ENCODE data around the gene EIF1AX.
"Not testable (repeated sequence)": the region's sequence is repeated elsewhere in the genome, so short reads cannot be mapped to it uniquely, and the experiment has no call there.

Gene EIF1AX

GRCh38 chrX:20135944-20136343 is 5.7 kb downstream of the EIF1AX start:
- no peak for DNase-seq
- peaks cover 89% of the 10 kb centered on the region for H3K36me3 ChIP-seq
- no peak overlapping the region for H3K27ac ChIP-seq
- H3K4me3 ChIP-seq (ENCODE audit: low read depth, low read length) = no peak overlapping the region
- H3K9me3 ChIP-seq (ENCODE audit: severe bottlenecking) = no peaks in the 10 kb centered on the region
- TF ChIP-seq, protein P1, sequence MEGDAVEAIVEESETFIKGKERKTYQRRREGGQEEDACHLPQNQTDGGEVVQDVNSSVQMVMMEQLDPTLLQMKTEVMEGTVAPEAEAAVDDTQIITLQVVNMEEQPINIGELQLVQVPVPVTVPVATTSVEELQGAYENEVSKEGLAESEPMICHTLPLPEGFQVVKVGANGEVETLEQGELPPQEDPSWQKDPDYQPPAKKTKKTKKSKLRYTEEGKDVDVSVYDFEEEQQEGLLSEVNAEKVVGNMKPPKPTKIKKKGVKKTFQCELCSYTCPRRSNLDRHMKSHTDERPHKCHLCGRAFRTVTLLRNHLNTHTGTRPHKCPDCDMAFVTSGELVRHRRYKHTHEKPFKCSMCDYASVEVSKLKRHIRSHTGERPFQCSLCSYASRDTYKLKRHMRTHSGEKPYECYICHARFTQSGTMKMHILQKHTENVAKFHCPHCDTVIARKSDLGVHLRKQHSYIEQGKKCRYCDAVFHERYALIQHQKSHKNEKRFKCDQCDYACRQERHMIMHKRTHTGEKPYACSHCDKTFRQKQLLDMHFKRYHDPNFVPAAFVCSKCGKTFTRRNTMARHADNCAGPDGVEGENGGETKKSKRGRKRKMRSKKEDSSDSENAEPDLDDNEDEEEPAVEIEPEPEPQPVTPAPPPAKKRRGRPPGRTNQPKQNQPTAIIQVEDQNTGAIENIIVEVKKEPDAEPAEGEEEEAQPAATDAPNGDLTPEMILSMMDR (IDR thresholded peaks at IDR 0.05; ENCODE audit: low read depth, low read length) = no peak
- H3K27me3 ChIP-seq (ENCODE audit: insufficient read depth, low read depth, severe bottlenecking) = no peaks in the 10 kb centered on the region

DNA sequence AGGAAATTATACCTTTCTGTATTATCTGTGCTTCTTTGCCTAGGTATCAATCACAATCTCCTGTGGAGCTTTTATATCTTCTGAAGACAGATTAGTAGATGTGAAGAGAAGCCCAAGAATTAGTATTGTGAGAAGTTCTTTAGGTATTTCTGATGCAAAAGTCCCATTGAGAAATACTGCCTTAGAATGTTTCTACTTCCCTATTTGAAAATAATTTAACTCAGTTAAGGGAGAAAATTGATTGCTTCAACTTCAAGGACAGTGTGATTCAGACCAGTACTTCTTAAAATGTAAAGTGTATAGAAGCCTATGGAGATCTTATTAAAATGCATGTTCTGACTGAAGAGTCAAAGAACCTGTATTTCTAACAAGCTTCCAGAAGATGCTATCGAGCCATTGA is 9.0 kb downstream of the EIF1AX start:
- no peaks in the 10 kb centered on the region for H3K9me3 ChIP-seq (ENCODE audit: severe bottlenecking)
- no peak overlapping the region for H3K27ac ChIP-seq
- H3K36me3 ChIP-seq = peaks cover 91% of the 10 kb centered on the region
- TF ChIP-seq, protein P1 (IDR thresholded peaks at IDR 0.05; ENCODE audit: low read depth, low read length) = no peak
- no peak for DNase-seq
- H3K27me3 ChIP-seq (ENCODE audit: insufficient read depth, low read depth, severe bottlenecking) = no peaks in the 10 kb centered on the region
- no peak overlapping the region for H3K4me3 ChIP-seq (ENCODE audit: low read depth, low read length)

DNA sequence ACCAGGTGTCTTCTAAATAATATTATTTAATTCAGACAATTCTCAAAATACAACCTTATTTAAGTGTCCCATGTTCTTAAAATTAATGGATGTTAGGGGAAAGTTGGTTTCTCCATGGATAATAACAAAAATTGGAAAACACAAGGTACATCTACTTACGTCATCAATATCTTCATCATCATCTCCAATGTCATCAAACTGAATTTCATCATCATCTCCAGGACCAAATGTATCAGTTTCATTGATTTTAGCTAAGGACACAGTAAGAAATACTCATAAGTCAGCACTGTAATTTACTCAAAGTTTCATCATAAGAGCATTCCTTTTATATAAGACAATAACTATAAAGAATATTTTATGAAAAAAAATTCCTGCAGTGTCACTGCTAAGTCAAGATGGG is 11.3 kb downstream of the EIF1AX start:
- TF ChIP-seq, protein P1 (IDR thresholded peaks at IDR 0.05; ENCODE audit: low read depth, low read length) = no peak
- no peak for DNase-seq
- no peak overlapping the region for H3K4me3 ChIP-seq (ENCODE audit: low read depth, low read length)
- no peaks in the 10 kb centered on the region for H3K9me3 ChIP-seq (ENCODE audit: severe bottlenecking)
- no peak overlapping the region for H3K27ac ChIP-seq
- H3K27me3 ChIP-seq (ENCODE audit: insufficient read depth, low read depth, severe bottlenecking) = no peaks in the 10 kb centered on the region
- H3K36me3 ChIP-seq = peaks cover 71% of the 10 kb centered on the region

DNA sequence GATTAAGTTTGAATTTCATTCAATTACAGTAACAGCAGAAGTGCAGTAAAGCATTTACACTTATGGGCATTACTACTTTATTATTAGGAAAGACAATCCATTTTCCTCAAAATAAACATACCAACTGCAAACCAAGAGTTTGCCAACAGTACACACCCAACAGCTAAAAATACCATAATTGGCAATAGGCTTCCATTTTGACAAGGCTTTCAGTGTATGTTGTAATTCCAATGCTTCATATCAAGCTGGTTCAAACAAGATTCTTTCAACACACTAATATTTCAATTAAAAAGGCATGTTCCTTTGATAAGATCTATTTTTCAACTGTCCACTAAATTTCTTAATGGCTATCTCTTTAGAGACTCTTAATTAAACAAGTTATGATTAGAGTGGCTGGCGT is 12.1 kb downstream of the EIF1AX start:
- H3K4me3 ChIP-seq (ENCODE audit: low read depth, low read length) = no peak overlapping the region
- no peak overlapping the region for H3K27ac ChIP-seq
- no peaks in the 10 kb centered on the region for H3K27me3 ChIP-seq (ENCODE audit: insufficient read depth, low read depth, severe bottlenecking)
- peaks cover 70% of the 10 kb centered on the region for H3K36me3 ChIP-seq
- TF ChIP-seq, protein P1 (IDR thresholded peaks at IDR 0.05; ENCODE audit: low read depth, low read length) = no peak
- H3K9me3 ChIP-seq (ENCODE audit: severe bottlenecking) = no peaks in the 10 kb centered on the region
- DNase-seq = no peak

DNA sequence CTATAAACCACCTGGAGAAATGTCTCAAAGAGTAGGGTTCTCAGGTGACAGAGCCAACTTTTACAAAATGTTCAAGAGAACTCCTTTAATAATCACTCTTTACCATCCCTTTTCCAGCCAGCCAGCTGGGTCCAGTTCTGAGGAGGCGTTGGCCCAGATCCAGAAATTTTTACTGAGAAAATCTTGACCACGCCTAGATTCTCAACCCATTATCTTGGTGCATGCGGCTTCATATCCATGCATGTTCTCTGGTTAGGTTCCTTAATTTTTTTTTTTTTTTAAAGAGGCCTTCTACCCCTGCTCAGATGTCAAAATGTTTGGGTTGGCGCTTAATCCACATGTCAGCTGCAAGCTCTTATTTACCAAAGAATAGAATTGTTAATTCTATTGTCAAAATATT is 13.0 kb downstream of the EIF1AX start:
- Histone ChIP-seq H3K27me3 (ENCODE audit: insufficient read depth, low read depth, severe bottlenecking) (no peaks in the 10 kb centered on the region), H3K4me3 (ENCODE audit: low read depth, low read length) (no peak overlapping the region), H3K27ac (no peak overlapping the region), H3K36me3 (peaks cover 67% of the 10 kb centered on the region), H3K9me3 (ENCODE audit: severe bottlenecking) (no peaks in the 10 kb centered on the region)
- DNase-seq = no peak
- TF ChIP-seq, protein P1 (IDR thresholded peaks at IDR 0.05; ENCODE audit: low read depth, low read length) = no peak

DNA sequence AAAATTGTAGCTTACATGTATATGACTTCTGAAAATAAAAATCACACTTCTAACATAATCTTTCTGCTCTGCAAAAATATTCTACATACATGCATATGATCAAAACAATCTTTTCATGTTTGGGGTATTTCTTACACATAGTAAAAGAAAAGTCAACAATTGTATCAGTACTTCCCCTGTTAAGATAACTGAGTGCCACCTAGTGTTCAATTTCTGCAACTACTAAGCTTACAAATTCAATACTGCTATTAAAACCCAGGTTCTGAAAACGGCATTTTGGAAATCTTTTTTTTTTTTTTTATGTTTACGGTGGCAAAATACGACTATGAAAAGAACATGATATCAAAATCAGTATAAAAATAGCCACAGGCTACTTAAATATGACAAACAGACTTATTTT is 14.2 kb downstream of the EIF1AX start:
- peaks cover 56% of the 10 kb centered on the region for H3K36me3 ChIP-seq
- not testable (repeated sequence) for H3K9me3 ChIP-seq (ENCODE audit: severe bottlenecking); H3K4me3 ChIP-seq (ENCODE audit: low read depth, low read length); DNase-seq; H3K27ac ChIP-seq; H3K27me3 ChIP-seq (ENCODE audit: insufficient read depth, low read depth, severe bottlenecking)

DNA sequence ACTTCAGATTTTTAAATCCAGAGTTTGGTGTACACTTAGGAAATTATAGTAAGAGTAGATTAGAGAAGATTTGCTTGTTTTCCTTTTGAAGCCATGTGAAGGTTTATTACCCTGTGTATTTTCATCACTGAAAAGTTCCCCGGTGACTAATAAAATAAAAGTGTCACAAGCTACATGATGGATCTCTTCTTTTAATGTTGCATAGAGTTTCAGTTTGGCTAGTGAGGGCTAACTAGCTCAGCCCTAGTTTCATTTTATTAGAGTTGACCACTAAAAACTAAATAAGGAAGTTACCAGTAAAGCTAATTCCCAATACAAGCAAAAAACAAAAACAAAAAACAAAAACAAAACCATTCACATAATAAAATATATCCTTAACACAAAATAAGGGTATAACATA is 14.8 kb downstream of the EIF1AX start:
- not testable (repeated sequence) for H3K9me3 ChIP-seq (ENCODE audit: severe bottlenecking); H3K27me3 ChIP-seq (ENCODE audit: insufficient read depth, low read depth, severe bottlenecking); H3K27ac ChIP-seq; H3K4me3 ChIP-seq (ENCODE audit: low read depth, low read length); DNase-seq
- H3K36me3 ChIP-seq = peaks cover 51% of the 10 kb centered on the region
